BLaER1 treated with 17β-estradiol and CSF1 and Interleukin-3, amounts not matched to agents 10 nM and 100 nM (cell line): ENCODE measurements around the gene GNA14.
"Not testable (repeated sequence)": the region's sequence is repeated elsewhere in the genome, so short reads cannot be mapped to it uniquely, and the experiment has no call there.

Experiments
- H3K27ac ChIP-seq, 11 experiments: shearing (Covaris generic); formaldehyde crosslinking; 2 replicates each; pipeline ENCODE4 v1.8.1; 2022
- H3K27me3 ChIP-seq, 11 experiments: shearing (Covaris generic); formaldehyde crosslinking; 2 replicates each; pipeline ENCODE4 v1.8.1; 2022
- H3K36me3 ChIP-seq, 11 experiments: shearing (Covaris generic); formaldehyde crosslinking; 2 replicates each; pipeline ENCODE4 v1.8.1; 2022
- H3K4me1 ChIP-seq, 10 experiments: shearing (Covaris generic); formaldehyde crosslinking; 2 replicates each; pipeline ENCODE4 v1.8.1; 2022
- H3K4me2 ChIP-seq, 11 experiments: shearing (Covaris generic); formaldehyde crosslinking; 2 replicates each; pipeline ENCODE4 v1.8.1; 2022
- H3K4me3 ChIP-seq, 10 experiments: shearing (Covaris generic); formaldehyde crosslinking; 2 replicates each; pipeline ENCODE4 v1.8.1; 2022
- H3K9ac ChIP-seq, 11 experiments: shearing (Covaris generic); formaldehyde crosslinking; 2 replicates each; pipeline ENCODE4 v1.8.1; 2022
- H3K9me3 ChIP-seq, 11 experiments: shearing (Covaris generic); formaldehyde crosslinking; replicated peaks in 1 of 11; 2 replicates each; pipeline ENCODE4 v1.8.1; 2022
- H4K20me1 ChIP-seq, 11 experiments: shearing (Covaris generic); formaldehyde crosslinking; 2 replicates each; pipeline ENCODE4 v1.8.1; 2022
- Cebpa-rat ChIP-seq, 11 experiments: shearing (Covaris generic); IDR thresholded peaks; 2 replicates each; pipeline ENCODE4 v1.8.1; 2022

GNA14 gene

GRCh38 chr9:77647267-77648233 is 572 bp downstream of the GNA14 start:
- Histone ChIP-seq H3K4me2 (no peak overlapping the region), H3K36me3 (no peaks in the 10 kb centered on the region), H4K20me1 (no peaks in the 10 kb centered on the region), H3K4me3 (no peak overlapping the region), H3K27me3 (no peaks in the 10 kb centered on the region), H3K9me3 (peaks cover 12 to 22% (median 18%) of the 10 kb centered on the region in 11 experiments; a peak in 21 of 22 replicates), H3K9ac (no peak overlapping the region), H3K27ac (no peak overlapping the region), H3K4me1 (no peaks in the 10 kb centered on the region)
- TF ChIP-seq Cebpa-rat (IDR thresholded peaks at IDR 0.05), result no peak

- H3K36me3 ChIP-seq, result no peaks in the 10 kb centered on the region
- H3K27ac ChIP-seq, result no peak overlapping the region
- no peaks in the 10 kb centered on the region for H4K20me1 ChIP-seq
- no peak overlapping the region for H3K4me3 ChIP-seq
- peaks cover 12 to 22% (median 18%) of the 10 kb centered on the region in 11 experiments; a peak in 21 of 22 replicates for H3K9me3 ChIP-seq
- no peaks in the 10 kb centered on the region for H3K27me3 ChIP-seq
- TF ChIP-seq Cebpa-rat (IDR thresholded peaks at IDR 0.05), result no peak
- no peak overlapping the region for H3K9ac ChIP-seq
- no peak overlapping the region for H3K4me2 ChIP-seq
- H3K4me1 ChIP-seq, result no peaks in the 10 kb centered on the region
Observed at GRCh38 chr9:77643871-77644270, 4.3 kb downstream of the GNA14 start.

GRCh38 chr9:77640741-77641580 is 7.2 kb downstream of the GNA14 start:
- Histone ChIP-seq H3K9me3 (no peaks in the 10 kb centered on the region), H3K9ac (no peak overlapping the region), H3K27me3 (no peaks in the 10 kb centered on the region), H3K4me2 (no peak overlapping the region), H3K36me3 (no peaks in the 10 kb centered on the region), H3K27ac (no peak overlapping the region), H3K4me1 (no peaks in the 10 kb centered on the region), H3K4me3 (no peak overlapping the region), H4K20me1 (no peaks in the 10 kb centered on the region)
- TF ChIP-seq Cebpa-rat (IDR thresholded peaks at IDR 0.05), result no peak

GRCh38 chr9:77632652-77633051 is 15.5 kb downstream of the GNA14 start:
- H3K4me2 ChIP-seq, result no peak overlapping the region
- no peak for TF ChIP-seq Cebpa-rat (IDR thresholded peaks at IDR 0.05)

GRCh38 chr9:77628864-77629263 is 19.3 kb downstream of the GNA14 start:
- not testable (repeated sequence) for H3K4me3 ChIP-seq, H3K4me2 ChIP-seq, H3K27ac ChIP-seq, H3K27me3 ChIP-seq, H3K9ac ChIP-seq, H3K36me3 ChIP-seq, H3K4me1 ChIP-seq, H4K20me1 ChIP-seq
- peaks cover 0 to 22% (median 8%) of the 10 kb centered on the region in 11 experiments; a peak in 18 of 22 replicates for H3K9me3 ChIP-seq

More at GRCh38 chr9:77632652-77633051, 15.5 kb downstream of the GNA14 start:
- H3K27me3 ChIP-seq, result no peaks in the 10 kb centered on the region
- peaks cover 0 to 11% (median 5%) of the 10 kb centered on the region in 11 experiments; a peak in 11 of 22 replicates for H3K9me3 ChIP-seq
- no peak overlapping the region for H3K27ac ChIP-seq
- H3K4me1 ChIP-seq, result no peaks in the 10 kb centered on the region
- H3K36me3 ChIP-seq, result no peaks in the 10 kb centered on the region
- no peak overlapping the region for H3K4me3 ChIP-seq
- H4K20me1 ChIP-seq, result no peaks in the 10 kb centered on the region
- H3K9ac ChIP-seq, result no peak overlapping the region

- no peak overlapping the region for H3K9ac ChIP-seq
- no peak overlapping the region for H3K27ac ChIP-seq
- H3K4me3 ChIP-seq, result no peak overlapping the region
- no peaks in the 10 kb centered on the region for H3K4me1 ChIP-seq
- H3K36me3 ChIP-seq, result no peaks in the 10 kb centered on the region
- no peaks in the 10 kb centered on the region for H3K27me3 ChIP-seq
- H3K4me2 ChIP-seq, result no peak overlapping the region
- no peaks in the 10 kb centered on the region for H4K20me1 ChIP-seq
- no peaks in the 10 kb centered on the region for H3K9me3 ChIP-seq
- no peak for TF ChIP-seq Cebpa-rat (IDR thresholded peaks at IDR 0.05)
Observed at GRCh38 chr9:77616191-77616590, 31.9 kb downstream of the GNA14 start.

- Histone ChIP-seq H4K20me1 (no peaks in the 10 kb centered on the region), H3K9me3 (no peaks in the 10 kb centered on the region), H3K27ac (no peak overlapping the region), H3K36me3 (no peaks in the 10 kb centered on the region), H3K4me1 (no peaks in the 10 kb centered on the region), H3K27me3 (no peaks in the 10 kb centered on the region), H3K4me2 (no peak overlapping the region), H3K4me3 (no peak overlapping the region), H3K9ac (no peak overlapping the region)
- no peak for TF ChIP-seq Cebpa-rat (IDR thresholded peaks at IDR 0.05)
Observed at GRCh38 chr9:77614645-77615044, 33.5 kb downstream of the GNA14 start.

- Histone ChIP-seq H3K9me3 (no peaks in the 10 kb centered on the region; a peak in 1 of 22 replicates), H3K36me3 (no peaks in the 10 kb centered on the region), H4K20me1 (no peaks in the 10 kb centered on the region), H3K9ac (no peak overlapping the region), H3K4me2 (no peak overlapping the region), H3K27ac (no peak overlapping the region), H3K4me1 (no peaks in the 10 kb centered on the region), H3K27me3 (no peaks in the 10 kb centered on the region), H3K4me3 (no peak overlapping the region)
- no peak for TF ChIP-seq Cebpa-rat (IDR thresholded peaks at IDR 0.05)
Observed at GRCh38 chr9:77606526-77606925, 41.6 kb downstream of the GNA14 start.

- Histone ChIP-seq H3K27me3 (no peaks in the 10 kb centered on the region), H3K9ac (no peak overlapping the region), H3K4me1 (no peaks in the 10 kb centered on the region), H3K9me3 (no peaks in the 10 kb centered on the region; a peak in 1 of 22 replicates), H3K36me3 (no peaks in the 10 kb centered on the region), H3K27ac (no peak overlapping the region), H4K20me1 (no peaks in the 10 kb centered on the region), H3K4me2 (no peak overlapping the region), H3K4me3 (no peak overlapping the region)
- no peak for TF ChIP-seq Cebpa-rat (IDR thresholded peaks at IDR 0.05)
Observed at GRCh38 chr9:77605449-77606220, 42.5 kb downstream of the GNA14 start.
